Tibial nerve (tissue), 4 donors: ENCODE results near the gene RAB6C. TPM values are rescaled to one million over a fixed set of nuclear protein-coding genes. Genes with fewer than 3 reads are reported as not detected.
A peak's percentile ranks its signal among the peaks of the same experiment; 100 is the strongest.
"Not testable (repeated sequence)": the region's sequence is repeated elsewhere in the genome, so short reads cannot be mapped to it uniquely, and the experiment has no call there.

Experiments
- DNase-seq, 2 donors: peaks; one replicate each; pipeline ENCODE4 v3.0.0-alpha.2; 2019; ENCODE audit warnings: low spot score in 2 of 2
- H3K27ac ChIP-seq, 4 donors: fragments of 200-600 bp; sonication (generic) in 3 of 4; one replicate each; pipeline ENCODE4 v1.5.1; 2017 to 2019; ENCODE audit warnings: mild to moderate bottlenecking in 1 of 4
- H3K27me3 ChIP-seq, 2 donors: fragments of 200-600 bp; sonication (generic) in 1 of 2; one replicate each; pipeline versions ENCODE4 v1.5.1 to v1.6.0; 2017 to 2019
- H3K36me3 ChIP-seq, 3 donors: fragments of 200-600 bp; sonication (generic); one replicate each; pipeline ENCODE4 v1.5.1; 2018 to 2019
- H3K4me1 ChIP-seq, 4 donors: fragments of 200-600 bp; sonication (generic) in 3 of 4; one replicate each; pipeline ENCODE4 v1.5.1; 2017 to 2019
- H3K4me3 ChIP-seq, 4 donors: fragments of 200-600 bp; sonication (generic) in 3 of 4; one replicate each; pipeline ENCODE4 v1.5.1; 2017 to 2019; ENCODE audit warnings: mild to moderate bottlenecking in 1 of 4, moderate library complexity in 1 of 4
- H3K9me3 ChIP-seq, 4 donors: fragments of 200-600 bp; sonication (generic) in 3 of 4; one replicate each; pipeline ENCODE4 v1.5.1; 2017 to 2019
- EP300 ChIP-seq, 2 donors: sonication (generic); formaldehyde crosslinking; IDR thresholded peaks; one replicate each; pipeline ENCODE4 v1.6.1; 2017; ENCODE audit warnings: antibody characterized with exemption in 2 of 2, mild to moderate bottlenecking in 1 of 2
- POLR2A ChIP-seq, 2 donors: fragments of 450-650 bp; IDR thresholded peaks; one replicate each; pipeline ENCODE4 v1.6.1; 2017; ENCODE audit warnings: antibody characterized with exemption in 2 of 2, mild to moderate bottlenecking in 2 of 2, moderate library complexity in 2 of 2
- WGBS, 2 donors: methylation state at CpG; one replicate each; pipeline ENCODE4 v1.1.5; 2018; 5-methylcytosine and 5-hydroxymethylcytosine counted together
- total RNA-seq, 4 donors: library from RNA; depleted of rRNA; stranded (reverse); fragments of >200 nt; gene quantifications; one replicate each; pipeline ENCODE4 v1.1.0, GENCODE V29; 2016
- TF ChIP-seq, protein P1 (sequence below), 5 experiments: fragments of 200-600 bp in 3 of 5; fragments of 450-650 bp in 2 of 5; sonication (generic) in 3 of 5; IDR thresholded peaks; one replicate each; pipeline ENCODE4 v1.5.1; 2016 to 2019; ENCODE audit warnings: antibody characterized with exemption in 5 of 5, mild to moderate bottlenecking in 3 of 5, moderate library complexity in 2 of 5

Gene RAB6C
- total RNA-seq, result not detected

DNA sequence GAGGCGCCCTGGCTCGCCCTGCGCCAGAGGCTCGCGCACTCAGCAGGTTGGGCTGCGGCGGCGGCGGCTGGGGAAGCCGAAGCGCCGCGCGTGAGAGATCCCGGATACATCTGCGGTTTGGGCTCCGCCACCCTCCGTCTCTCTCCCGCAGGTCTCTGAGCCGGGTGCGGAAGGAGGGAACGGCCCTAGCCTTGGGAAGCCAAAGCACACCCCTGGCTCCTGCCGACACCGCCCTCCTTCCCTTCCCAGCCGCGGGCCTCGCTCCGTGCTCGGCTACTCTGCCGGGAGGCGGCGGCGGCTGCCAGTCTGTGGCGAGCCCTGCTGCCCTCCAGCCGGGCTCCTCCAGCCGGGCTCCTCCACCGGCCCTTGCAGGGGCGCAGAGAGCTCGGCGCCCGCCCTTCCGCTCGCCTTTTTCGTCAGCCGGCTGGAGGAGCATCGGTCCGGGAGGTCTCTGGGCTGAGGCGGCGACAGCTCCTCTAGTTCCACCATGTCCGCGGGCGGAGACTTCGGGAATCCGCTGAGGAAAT, at the start of gene RAB6C:
TSS of gene RAB6C (plus strand) at position 38 of the 527 bp plus-strand sequence. CDS start at position 488, 450 bp downstream.
- not testable (repeated sequence) for H3K9me3 ChIP-seq, H3K27ac ChIP-seq, H3K36me3 ChIP-seq, DNase-seq, H3K4me1 ChIP-seq
- peak within 1 kb of the TSS in 3 of 4 donors; percentile 11 to 33 (median 26) for H3K4me3 ChIP-seq
- 3 to 6% methylated on average over 27 to 38 of the region's 54 CpGs for WGBS, 2 donors
- H3K27me3 ChIP-seq, result peaks cover 0 to 30% of the 10 kb centered on the region in 2 donors

DNA sequence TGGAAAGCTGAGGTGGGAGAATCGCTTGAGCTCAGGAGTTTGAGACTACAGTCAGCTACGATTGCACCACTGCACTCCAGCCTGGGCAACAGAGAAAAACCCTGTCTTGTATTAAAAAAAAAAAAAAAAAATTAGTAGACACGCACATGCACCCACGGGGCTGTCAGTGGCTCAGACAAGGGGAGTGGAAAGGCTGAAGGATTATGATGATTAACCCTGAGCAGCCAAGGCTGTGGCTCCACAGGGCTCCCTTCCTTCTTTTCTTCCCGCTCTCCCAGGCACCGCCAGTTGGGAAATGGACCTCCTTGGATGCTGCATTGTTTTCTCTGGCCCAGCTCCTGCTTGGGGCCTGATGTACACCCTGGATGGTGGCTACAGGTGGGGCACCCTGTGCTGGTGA, 49.0 kb upstream of the RAB6C start:
- Histone ChIP-seq H3K27ac (no peak overlapping the region), H3K9me3 (no peaks in the 10 kb centered on the region), H3K36me3 (no peaks in the 10 kb centered on the region), H3K27me3 (peaks cover 0 to 15% of the 10 kb centered on the region in 2 donors), H3K4me1 (peaks cover 0 to 6% (median 0%) of the 10 kb centered on the region in 4 donors), H3K4me3 (no peak overlapping the region)
- WGBS, 2 donors, result 51 to 70% methylated on average over 6 of the region's 6 CpGs
- DNase-seq, result no peak
- TF ChIP-seq EP300 (IDR thresholded peaks at IDR 0.05) (no peak), POLR2A (IDR thresholded peaks at IDR 0.05) (no peak)
- TF ChIP-seq, protein P1, sequence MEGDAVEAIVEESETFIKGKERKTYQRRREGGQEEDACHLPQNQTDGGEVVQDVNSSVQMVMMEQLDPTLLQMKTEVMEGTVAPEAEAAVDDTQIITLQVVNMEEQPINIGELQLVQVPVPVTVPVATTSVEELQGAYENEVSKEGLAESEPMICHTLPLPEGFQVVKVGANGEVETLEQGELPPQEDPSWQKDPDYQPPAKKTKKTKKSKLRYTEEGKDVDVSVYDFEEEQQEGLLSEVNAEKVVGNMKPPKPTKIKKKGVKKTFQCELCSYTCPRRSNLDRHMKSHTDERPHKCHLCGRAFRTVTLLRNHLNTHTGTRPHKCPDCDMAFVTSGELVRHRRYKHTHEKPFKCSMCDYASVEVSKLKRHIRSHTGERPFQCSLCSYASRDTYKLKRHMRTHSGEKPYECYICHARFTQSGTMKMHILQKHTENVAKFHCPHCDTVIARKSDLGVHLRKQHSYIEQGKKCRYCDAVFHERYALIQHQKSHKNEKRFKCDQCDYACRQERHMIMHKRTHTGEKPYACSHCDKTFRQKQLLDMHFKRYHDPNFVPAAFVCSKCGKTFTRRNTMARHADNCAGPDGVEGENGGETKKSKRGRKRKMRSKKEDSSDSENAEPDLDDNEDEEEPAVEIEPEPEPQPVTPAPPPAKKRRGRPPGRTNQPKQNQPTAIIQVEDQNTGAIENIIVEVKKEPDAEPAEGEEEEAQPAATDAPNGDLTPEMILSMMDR (IDR thresholded peaks at IDR 0.05), result no peak

DNA sequence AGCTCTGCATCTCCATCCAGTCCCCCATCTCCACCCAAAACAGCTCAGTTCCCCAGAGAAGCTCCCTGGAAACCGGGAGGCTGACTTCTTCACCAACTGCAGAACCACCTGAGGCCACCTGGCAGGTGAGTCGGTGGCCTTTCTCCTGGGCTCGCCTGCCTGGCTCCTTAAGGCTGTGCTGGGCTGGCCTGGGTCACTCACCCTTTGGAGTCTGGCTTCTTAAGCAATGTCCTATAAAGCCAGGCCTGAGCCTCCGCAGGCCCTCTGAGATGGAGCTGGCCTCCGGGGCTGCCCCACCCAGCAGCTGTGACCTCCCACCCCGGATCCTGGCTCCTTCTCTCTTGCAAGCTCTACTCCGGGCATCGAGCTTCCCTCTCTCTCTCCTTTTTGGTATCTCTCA, 46.1 kb upstream of the RAB6C start:
- not testable (repeated sequence) for H3K4me1 ChIP-seq, H3K9me3 ChIP-seq, H3K4me3 ChIP-seq, DNase-seq, H3K27ac ChIP-seq, H3K36me3 ChIP-seq
- peaks cover 0 to 19% of the 10 kb centered on the region in 2 donors for H3K27me3 ChIP-seq
- 30 to 36% methylated on average over 8 of the region's 8 CpGs for WGBS, 2 donors

DNA sequence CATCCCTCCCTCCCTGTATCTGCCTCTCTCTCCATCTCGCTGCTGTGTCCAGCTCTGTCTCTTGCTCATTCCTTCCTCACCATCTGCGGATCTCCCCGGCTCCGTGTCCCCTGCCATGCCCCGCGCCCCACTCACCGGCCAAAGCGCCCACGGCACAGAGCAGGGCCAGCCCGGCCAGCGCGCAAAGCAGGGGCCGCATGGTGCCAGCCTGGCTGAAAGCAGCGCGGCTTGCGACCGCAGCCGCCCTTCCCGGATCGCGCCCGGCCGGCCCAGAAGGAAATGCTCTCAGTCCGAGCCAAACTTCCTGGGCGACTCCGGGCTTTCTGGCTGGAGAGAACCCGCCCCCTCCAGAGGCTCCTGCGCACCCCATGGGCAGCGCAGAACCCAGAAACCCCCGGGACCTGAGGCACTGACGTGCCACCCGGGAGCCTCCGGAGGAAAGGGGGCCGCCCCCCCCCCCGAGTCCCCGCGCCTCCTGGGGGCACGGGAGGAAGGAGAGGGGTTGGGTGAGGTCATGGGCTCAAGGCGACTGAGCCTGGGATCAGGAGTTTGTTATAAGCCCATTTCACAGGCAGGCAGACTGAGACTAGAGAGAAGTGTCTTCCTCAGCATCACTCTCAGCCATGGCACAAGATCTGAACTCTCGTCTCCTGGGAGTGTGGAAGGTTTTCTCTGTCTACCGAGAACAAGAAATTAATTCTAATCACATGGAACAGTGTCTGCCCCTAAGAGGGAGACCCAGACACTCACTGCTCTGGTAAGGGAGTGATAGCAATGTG, 45.2 kb upstream of the RAB6C start:
- 4 to 8% methylated on average over 25 to 40 of the region's 41 CpGs for WGBS, 2 donors
- Histone ChIP-seq H3K9me3 (no peaks in the 10 kb centered on the region), H3K27ac (no peak overlapping the region), H3K36me3 (no peaks in the 10 kb centered on the region), H3K4me1 (peaks cover 0 to 6% (median 0%) of the 10 kb centered on the region in 4 donors), H3K27me3 (peaks cover 0 to 19% of the 10 kb centered on the region in 2 donors), H3K4me3 (peak overlapping the region in 1 of 4 donors; percentile 7)
- no peak for TF ChIP-seq POLR2A (IDR thresholded peaks at IDR 0.05)
- no peak for TF ChIP-seq EP300 (IDR thresholded peaks at IDR 0.05)
- TF ChIP-seq, protein P1 (IDR thresholded peaks at IDR 0.05), result no peak
- no peak for DNase-seq

DNA sequence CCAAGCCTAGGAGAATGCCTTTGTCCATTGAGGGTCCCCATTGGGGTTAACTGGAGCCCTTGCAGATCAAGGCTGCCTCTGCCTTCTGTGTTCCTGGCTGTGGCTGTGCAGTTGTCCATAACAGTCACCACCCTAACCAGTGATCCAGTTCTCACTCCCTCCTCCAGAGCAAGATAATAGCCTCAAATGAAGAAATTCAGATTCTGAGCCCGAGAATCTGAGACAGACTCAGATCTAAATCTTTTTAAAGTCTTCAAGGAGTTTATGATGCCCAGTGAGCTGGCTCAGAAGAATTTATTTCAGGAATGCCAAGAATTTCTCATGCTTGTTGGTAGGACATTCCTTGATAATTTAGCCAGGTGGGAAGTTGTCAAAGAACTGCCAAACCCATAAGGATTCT, 44.3 kb upstream of the RAB6C start:
- TF ChIP-seq, protein P1 (IDR thresholded peaks at IDR 0.05), result no peak
- no peak for DNase-seq
- Histone ChIP-seq H3K4me1 (peaks cover 0 to 6% (median 0%) of the 10 kb centered on the region in 4 donors), H3K4me3 (no peak overlapping the region), H3K9me3 (no peaks in the 10 kb centered on the region), H3K36me3 (no peaks in the 10 kb centered on the region), H3K27me3 (peaks cover 0 to 19% of the 10 kb centered on the region in 2 donors), H3K27ac (no peak overlapping the region)
- WGBS, 2 donors, result 32 to 53% methylated on average over 1 of the region's 1 CpG

DNA sequence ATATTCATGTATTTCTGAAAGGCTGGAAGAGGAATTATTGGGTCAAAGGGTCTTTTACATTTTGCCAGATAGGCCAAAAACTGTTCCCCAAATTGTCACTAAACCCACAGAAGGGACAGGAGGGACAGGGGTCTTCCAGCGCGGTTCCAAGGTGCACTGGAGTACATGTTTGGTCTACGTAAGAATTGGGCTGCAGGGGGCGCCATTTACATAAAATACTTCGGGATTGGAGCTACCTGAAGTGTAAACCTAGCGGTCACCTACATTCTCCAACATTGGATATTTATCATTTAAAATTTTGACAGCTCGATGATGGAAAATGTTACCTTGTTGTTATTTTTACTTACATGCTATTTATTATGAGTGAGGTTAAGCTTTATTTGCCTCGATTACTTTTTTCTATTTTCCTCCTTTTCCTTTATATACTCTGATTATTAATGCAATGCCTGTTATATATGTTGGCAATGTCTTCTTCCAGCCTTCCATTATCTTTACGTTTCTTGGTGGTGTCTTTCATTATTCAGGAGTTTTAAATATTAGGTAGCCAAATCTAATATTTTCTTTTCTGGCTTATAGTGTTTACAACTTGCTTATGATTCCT, 43.0 kb upstream of the RAB6C start:
- no peak for TF ChIP-seq EP300 (IDR thresholded peaks at IDR 0.05)
- no peak for TF ChIP-seq POLR2A (IDR thresholded peaks at IDR 0.05)
- TF ChIP-seq, protein P1 (IDR thresholded peaks at IDR 0.05), result peak in 1 of 5 experiments; percentile 26
- WGBS, 2 donors, result 42 to 86% methylated on average over 8 to 9 of the region's 9 CpGs
- Histone ChIP-seq H3K9me3 (no peaks in the 10 kb centered on the region), H3K4me1 (peaks cover 0 to 6% (median 0%) of the 10 kb centered on the region in 4 donors), H3K4me3 (no peak overlapping the region), H3K27me3 (peaks cover 0 to 19% of the 10 kb centered on the region in 2 donors), H3K27ac (no peak overlapping the region), H3K36me3 (no peaks in the 10 kb centered on the region)
- peak in 1 of 2 donors; percentile 69 for DNase-seq

DNA sequence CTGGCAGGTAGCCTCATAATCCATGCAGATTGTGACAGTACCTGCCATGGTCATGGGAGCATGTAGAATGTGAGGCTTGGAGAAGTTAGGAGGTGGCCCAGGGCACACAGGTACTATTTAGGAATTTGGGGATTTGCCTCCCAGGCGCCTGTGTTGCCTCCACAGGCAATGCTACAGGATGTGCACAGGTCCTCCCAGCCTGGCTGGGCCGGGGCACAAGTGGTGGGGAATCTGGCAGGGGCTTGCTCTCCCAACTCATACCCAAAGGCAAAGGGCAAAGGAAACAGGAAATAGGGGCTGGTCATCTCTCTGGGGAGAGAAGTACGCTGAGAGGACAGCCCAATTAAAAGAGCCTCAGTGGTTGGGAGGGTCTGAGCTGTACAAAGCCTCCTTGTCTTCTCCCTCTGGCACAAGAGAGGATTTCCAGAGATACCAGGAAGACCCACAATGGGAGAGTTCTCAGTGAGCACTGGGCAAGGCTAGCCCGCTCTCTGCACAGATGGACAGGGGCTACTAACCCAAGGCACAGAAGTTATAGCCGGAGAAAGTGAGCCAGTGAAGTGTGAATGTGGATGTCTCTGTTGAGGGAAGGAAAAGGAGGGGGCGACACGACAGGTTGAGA, 40.5 kb upstream of the RAB6C start:
- not testable (repeated sequence) for H3K4me1 ChIP-seq, H3K27ac ChIP-seq, H3K36me3 ChIP-seq, H3K4me3 ChIP-seq, H3K9me3 ChIP-seq, DNase-seq
- WGBS, 2 donors, result 53 to 58% methylated on average over 7 of the region's 7 CpGs
- H3K27me3 ChIP-seq, result peaks cover 0 to 11% of the 10 kb centered on the region in 2 donors

DNA sequence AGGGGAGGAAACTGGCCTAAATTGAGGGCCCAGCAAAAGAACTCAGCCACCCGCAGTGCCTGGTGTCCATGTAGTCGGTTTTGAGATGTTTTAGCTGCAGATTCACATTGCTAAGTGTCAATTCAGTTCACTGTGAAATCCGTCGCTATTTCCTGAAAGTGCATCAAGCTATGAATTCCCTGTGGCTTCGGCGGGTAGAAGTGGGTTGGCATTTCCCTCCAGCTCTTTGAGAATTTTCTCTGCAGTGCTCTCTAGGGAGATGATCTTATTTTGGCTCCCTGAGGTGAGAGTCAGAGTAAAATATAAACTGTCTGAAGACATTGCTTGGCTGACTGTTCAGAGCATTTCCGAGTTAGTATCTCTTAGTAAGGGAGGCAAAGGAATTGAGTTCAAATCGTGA, 36.0 kb upstream of the RAB6C start:
- DNase-seq, H3K9me3 ChIP-seq, H3K27me3 ChIP-seq, H3K27ac ChIP-seq, H3K36me3 ChIP-seq, H3K4me3 ChIP-seq, H3K4me1 ChIP-seq: not testable (repeated sequence)
- WGBS, 2 donors, result 70 to 71% methylated on average over 8 of the region's 8 CpGs
